HG03103 (cell line): ENCODE data around the gene SAMM50.
"Not testable (repeated sequence)": the region's sequence is repeated elsewhere in the genome, so short reads cannot be mapped to it uniquely, and the experiment has no call there.

ENCODE experiments used
- ATAC-seq: cut with Tn5 transposase; IDR thresholded peaks from one replicate; pipeline ENCODE4 v1.9.1; 2021; ENCODE audit warnings: low read depth; ENCODE audit not compliant: unreplicated experiment

SAMM50 gene

GRCh38 chr22:43999378-43999777, 44.1 kb downstream of the SAMM50 start:
- no peak for ATAC-seq

GRCh38 chr22:44000123-44000522, 44.9 kb downstream of the SAMM50 start:
- ATAC-seq, result no peak

DNA sequence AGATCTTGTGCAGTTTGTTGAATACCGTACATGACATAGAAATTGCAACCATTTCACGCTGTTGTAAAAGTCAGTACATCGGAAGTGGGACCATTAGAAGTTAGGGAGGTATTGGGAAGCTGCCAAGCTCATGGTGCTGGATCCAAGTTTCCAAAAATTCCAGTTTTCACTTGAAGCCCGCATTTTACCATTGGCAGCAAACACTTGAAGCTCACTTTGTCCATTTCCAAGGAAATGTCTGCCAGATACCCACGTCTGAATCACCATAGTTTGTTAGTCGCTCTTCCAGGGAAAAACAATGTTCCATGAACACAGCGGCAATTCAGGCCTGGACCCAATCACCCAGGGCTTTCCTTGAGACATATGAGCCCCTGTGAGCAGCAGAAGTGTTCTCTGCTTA, 46.3 kb downstream of the SAMM50 start:
- ATAC-seq, result no peak

GRCh38 chr22:44002324-44002723, 47.1 kb downstream of the SAMM50 start:
- no peak for ATAC-seq

GRCh38 chr22:44002997-44003396, 47.8 kb downstream of the SAMM50 start:
- ATAC-seq, result no peak

- no peak for ATAC-seq
These were observed 48.3 kb downstream of the SAMM50 start for GRCh38 chr22:44003405-44004103.

GRCh38 chr22:44004104-44004460, 48.8 kb downstream of the SAMM50 start:
- no peak for ATAC-seq

GRCh38 chr22:44005524-44005923, 50.3 kb downstream of the SAMM50 start:
- no peak for ATAC-seq

- ATAC-seq, result no peak
These were observed 56.9 kb downstream of the SAMM50 start for GRCh38 chr22:44012162-44012561.

DNA sequence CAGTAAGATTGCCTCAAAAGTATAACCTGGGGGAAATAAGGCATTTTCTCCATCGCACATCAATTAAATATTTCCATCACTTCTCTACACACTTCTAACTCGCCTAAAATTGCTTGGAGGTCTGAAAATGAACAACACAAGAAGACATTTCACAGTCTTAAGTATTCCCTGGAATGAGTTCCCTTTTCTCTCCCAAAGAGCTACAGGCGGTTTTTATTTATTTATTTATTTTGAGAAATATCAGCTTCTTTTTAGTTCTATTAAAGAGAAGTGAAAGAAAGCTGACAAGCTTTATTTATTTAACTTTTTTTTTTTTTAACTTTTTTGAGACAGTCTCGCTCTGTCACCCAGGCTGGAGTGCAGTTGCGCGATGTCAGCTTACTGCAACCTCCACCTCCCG, 57.3 kb downstream of the SAMM50 start:
- ATAC-seq, result no peak

- no peak for ATAC-seq
These were observed 59.0 kb downstream of the SAMM50 start for GRCh38 chr22:44014241-44014640.

- ATAC-seq, result not testable (repeated sequence)
These were observed 61.3 kb downstream of the SAMM50 start for GRCh38 chr22:44016586-44016985.

DNA sequence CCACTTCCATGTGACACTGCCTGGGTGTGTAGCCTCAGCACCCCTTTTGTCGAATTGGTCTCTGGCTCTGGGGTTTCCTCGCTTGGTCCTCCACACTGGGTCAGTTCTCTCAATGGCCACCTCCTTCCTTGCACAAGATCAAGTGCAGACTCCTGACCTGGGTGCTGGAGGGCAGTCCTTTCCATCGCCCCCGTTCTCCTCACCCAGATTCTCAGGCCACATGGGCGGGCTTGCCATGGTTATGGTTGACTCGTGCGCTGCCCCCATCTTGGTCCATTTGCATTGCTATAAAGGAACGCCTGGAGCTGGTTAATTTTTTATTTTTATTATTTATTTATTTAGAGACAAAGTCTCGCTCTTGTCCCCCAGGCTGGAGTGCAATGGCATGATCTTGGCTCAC, 63.4 kb downstream of the SAMM50 start:
- no peak for ATAC-seq

DNA sequence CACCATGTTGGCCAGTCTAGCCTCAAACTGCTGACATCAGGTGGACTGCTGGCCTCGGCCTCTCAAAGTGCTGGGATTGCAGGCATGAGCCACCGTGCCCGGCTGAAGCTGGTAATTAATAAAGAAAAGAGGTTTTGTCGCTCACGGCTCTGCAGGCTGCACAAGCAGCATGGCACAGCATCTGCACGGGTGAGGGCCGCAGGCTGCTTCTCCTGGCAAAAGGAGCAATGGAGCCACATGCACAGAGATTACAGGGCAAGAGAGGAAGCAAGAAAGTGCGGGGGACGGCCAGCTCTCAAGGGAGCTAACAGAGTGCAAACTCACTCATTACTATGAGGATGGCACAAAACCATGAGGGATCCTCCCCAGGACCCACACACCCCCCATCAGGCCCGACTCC, 64.2 kb downstream of the SAMM50 start:
- no peak for ATAC-seq

- no peak for ATAC-seq
These were observed 64.6 kb downstream of the SAMM50 start for GRCh38 chr22:44019846-44020245.

GRCh38 chr22:44020981-44021380, 65.7 kb downstream of the SAMM50 start:
- ATAC-seq, result no peak

DNA sequence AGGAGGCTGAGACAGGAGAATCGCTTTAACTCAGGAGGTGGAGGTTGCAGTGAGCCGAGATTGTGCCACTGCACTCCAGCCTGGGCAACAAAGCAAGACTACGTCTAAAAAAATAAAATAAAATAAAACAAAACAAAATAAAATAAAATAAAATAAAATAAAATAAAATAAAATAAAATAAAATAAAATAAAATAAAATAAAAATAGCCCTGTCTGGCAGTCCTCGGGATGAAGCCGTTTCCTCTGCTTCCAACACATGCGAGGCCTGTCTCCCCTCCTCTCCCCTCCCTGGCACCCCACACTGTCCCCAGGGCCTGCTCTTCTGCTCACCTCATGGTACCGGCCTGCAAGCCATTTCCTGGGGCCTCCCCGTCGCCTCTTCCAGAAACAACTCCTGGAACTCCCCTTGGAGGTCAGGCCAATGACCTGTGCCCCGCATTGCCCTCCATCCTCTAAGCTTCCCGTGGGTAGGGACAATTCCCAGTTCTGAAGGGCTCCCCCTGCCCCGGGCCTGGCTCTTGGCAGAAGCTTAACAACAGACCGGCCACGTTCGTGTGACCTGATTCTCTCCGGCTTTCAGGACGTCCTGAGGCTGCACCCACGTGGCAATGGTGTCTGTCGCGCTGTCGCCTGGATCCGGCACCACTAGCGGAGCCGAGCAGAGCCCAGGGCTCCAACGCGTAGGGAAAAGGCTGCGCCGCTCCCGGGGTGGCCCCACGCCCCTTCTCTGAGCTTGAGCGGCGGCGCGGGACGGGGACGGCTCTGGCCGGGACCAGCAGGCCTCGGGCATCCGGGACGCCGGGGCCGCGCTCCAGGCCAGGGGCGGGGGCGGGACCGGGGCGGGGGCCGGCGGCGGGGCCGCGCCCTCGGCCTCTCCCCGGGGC, 68.4 kb downstream of the SAMM50 start:
- ATAC-seq, result no peak

GRCh38 chr22:44024288-44024921, 69.2 kb downstream of the SAMM50 start, which contains the start of gene PARVB:
TSS of gene PARVB (plus strand) at chr22:44024302. CDS start at chr22:44024340, 38 bp downstream.
- no peak for ATAC-seq

- peak; percentile 31 for ATAC-seq
These were observed 70.2 kb downstream of the SAMM50 start for GRCh38 chr22:44025171-44026065.

GRCh38 chr22:44026066-44026629, 70.9 kb downstream of the SAMM50 start:
- ATAC-seq, result no peak
